ENCODE measurements around the gene NELFA.

- TF ChIP-seq CTCF (IDR thresholded peaks at IDR 0.05), result no peak
- no peak for TF ChIP-seq POLR2AphosphoS5 (IDR thresholded peaks at IDR 0.05)
- no peak for TF ChIP-seq POLR2A (IDR thresholded peaks at IDR 0.05)
These were observed 33.4 kb downstream of the NELFA start for GRCh38 chr4:1975391-1975801.

All from transverse colon (tissue), 4 donors.